T-helper 22 cell (primary cell): ENCODE results near the gene LGI2.
"Not testable (repeated sequence)": the region's sequence is repeated elsewhere in the genome, so short reads cannot be mapped to it uniquely, and the experiment has no call there.

ENCODE experiments used
- DNase-seq: peaks from one replicate; pipeline ENCODE4 v3.0.0-alpha.2; 2020; ENCODE audit warnings: low read depth

The LGI2 gene, protein sequence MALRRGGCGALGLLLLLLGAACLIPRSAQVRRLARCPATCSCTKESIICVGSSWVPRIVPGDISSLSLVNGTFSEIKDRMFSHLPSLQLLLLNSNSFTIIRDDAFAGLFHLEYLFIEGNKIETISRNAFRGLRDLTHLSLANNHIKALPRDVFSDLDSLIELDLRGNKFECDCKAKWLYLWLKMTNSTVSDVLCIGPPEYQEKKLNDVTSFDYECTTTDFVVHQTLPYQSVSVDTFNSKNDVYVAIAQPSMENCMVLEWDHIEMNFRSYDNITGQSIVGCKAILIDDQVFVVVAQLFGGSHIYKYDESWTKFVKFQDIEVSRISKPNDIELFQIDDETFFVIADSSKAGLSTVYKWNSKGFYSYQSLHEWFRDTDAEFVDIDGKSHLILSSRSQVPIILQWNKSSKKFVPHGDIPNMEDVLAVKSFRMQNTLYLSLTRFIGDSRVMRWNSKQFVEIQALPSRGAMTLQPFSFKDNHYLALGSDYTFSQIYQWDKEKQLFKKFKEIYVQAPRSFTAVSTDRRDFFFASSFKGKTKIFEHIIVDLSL

DNA sequence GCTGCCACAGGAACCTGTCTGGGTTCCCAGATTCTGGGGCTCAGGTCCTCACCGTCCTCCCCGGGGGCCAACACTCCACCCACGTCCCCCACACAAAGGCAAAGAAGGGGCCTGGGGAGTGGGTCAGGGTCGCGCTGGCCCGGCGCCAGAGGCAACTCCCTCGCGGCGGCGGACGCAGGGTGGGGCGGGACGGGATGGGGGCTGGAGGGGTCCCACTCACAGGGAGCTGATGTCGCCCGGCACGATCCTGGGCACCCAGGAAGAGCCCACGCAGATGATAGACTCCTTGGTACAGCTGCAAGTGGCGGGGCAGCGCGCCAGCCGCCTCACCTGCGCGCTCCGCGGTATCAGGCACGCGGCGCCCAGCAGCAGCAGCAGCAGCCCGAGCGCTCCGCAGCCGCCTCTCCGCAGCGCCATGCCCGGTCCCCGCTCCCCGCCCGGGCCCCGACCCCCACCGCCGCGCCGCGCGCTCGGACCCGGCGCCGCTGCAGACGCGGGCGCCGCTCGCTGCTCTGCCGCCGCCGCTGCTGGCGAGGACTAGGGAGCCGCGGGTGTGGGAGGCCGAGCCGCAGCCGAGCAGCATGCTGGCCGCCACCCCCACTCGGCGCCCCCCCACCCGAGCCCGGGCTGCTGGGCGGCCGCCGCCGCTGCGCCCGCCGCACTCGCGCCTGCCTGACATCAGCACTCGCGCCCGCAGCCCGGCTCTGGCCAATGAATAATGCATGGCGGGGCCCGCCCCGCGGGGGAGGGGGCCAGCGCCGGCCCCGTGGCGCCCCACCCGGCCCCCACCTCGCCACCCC lies at the start of gene LGI2:
LGI2 (minus strand) TSS at position 670 of the 800 bp plus-strand sequence; CDS start at position 417, 253 bp downstream.
- DNase-seq: no peak

DNA sequence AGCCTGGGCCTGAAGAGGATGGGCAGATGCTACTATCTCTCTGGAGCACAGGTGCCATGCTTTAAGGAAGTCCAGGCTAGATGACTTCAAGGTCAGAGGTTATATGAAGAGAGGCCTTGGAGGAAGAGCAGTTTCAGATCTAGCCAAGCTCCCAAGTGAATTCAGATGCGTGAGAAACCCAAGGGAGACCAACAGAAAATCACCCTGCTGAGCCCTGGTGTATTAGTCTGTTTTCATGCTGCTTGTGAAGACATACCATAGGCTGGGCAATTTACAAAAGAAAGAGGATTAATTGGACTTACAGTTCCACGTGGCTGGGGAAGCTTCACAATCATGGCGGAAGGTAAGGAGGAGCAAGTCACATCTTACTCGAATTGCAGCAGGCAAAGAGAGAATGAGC lies 47.8 kb upstream of the LGI2 start:
- no peak for DNase-seq

DNA sequence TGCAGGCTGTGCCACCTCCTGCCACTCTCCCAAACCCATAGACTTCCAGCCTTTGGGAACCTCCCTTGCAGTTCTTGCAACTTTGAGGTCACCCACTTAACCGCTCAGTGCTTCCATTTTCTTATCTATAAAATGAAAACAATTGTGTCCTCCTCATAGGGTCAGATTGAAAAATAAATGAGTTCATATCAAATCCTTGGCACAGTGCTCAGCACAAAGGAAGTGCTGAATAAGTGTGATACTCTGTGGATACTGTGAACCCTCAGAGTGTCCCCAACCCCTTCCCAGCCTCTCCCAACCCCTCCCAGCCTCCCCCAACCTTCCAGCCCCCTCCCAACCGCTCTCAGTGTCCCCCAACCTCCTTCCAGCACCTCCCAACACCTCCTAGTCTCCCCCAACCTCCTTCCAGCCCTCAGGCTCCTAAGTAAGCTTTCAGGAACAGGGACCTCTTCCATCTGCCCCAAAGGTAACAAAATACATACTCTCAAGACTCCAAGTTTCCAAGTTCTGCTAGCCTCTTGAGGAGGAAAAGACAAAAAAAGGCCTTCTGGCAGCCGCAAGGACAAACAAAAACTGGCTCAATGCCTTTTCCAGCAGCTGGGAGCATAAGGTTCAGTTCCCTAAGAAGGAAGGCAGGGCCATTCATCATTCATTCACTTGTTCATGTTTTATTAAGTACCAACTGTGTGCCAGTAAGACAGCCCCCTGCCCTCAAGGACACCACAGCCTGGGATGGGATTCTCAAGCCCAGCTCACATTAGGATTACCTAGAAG lies 46.1 kb upstream of the LGI2 start:
- DNase-seq: no peak

DNA sequence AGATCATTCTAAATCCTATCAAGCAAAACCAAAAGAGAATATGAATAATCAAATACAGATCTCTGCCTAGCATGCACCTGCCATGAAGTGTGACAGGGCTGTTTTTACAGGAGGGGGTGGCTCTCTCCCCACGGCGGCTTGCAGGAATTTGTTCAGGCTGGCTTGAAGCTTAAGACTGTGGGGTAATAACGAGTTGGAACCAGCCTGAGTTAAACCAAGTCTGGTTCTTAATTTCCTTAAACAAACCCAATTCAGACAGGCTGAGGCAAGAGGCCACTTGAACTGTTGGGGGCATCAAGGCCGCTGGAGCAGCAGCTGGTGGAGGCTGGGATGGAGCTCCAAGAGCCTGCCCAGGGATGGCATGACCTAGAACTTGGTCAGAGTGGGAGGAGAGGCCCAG lies 45.1 kb upstream of the LGI2 start:
- DNase-seq: no peak

DNA sequence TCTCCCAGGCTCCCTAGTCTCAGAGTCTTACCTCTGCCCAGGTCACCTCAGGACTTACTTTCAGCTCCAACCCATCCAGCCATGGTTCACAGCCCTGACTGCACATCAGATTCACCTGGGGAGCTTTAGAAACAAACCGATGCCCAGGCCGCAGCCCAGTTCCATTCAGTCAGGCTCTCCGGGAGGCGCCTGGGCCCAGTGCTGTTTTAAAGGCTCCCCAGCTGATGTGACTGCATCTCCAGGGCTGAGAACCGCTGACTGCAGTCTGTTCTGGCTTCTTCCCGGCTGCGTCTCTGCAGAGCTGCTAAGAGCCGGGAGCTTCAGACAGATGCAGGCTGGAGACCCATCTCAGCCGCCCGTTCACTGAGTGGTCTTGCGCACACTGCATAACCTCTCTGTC lies 44.4 kb upstream of the LGI2 start:
- no peak for DNase-seq

DNA sequence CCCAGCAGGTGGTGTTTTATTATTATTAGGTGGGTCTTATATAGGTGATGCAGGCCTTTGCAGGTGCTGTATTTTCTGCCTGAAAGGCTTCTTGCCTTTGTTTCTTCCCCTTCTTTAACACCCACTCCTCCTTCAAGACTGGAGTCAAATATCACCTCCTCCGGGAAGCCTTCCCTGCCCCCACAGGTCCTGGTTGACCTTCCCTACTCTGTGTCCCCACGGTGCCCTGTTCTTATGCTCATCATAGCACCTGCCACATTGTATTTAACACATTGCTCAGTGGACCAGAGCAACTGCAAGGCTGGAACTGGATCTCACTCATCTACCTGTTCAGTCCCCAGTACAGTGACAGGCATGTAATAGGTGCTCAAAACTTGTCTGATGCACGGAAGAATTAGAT lies 39.8 kb upstream of the LGI2 start:
- no peak for DNase-seq

DNA sequence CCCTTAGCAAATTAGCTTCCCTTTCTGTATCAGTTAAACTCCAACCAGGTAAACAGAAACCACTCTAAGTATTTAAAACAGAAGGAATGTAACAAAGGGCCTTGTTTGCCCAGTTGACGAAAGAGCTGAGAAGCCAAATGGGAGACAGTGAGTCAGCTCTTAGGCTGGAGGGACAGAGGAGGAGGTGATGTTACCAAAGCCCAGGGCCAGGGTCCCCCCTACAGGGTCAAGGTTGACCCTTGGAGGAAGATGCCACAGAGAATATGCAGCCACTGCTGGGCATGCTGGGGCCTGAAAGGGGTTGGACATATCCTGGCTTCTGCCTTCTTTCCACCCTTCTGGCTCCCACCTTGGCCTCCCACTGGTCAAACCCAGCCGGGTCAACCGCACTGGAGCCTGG lies 38.3 kb upstream of the LGI2 start:
- no peak for DNase-seq

DNA sequence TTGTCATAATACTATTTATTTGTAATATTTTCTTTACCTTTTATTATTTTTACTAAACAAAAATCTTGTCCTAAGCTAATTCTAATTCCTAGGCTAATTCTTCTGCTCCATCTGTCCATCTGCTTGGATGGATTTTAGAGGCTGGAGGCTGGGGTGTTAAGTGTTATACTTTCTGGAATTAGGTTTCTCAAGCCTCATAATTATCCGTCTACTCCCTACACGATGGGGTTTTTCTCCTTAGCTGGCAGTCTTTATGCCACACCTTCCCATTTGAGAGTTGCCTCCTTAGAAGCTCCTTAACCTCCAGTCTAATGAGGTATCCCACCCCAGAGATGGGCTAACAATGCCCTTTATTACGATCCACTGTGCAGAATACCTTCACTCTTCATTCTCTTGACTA lies 37.6 kb upstream of the LGI2 start:
- DNase-seq: no peak

DNA sequence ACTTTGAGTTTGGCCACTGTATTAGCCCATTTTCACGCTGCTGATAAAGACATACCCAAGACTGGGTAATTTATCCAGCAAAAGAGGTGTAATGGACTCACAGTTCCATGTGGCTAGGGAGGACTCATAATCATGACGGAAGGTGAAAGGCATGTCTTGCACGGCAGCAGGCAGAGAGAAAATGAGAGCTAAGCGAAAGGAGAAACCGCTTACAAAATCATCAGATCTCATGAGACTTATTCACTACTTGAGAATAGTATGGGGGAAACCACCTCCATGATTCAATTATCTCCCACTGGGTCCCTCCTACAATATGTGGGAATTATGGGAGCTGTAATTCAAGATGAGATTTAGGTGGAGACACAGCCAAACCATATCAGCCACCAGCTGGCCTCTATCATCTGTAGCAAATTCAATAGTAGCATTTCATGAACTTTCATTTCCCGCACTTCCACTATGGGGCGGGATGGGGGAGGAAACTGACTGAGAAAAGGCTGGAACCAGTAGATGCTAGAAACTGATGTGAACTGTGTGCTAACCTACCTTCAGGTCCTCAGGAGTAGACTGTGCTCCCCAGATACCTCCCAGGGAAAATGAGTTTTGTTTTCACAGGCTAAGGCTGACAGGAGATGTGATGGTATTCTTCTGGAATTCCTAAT lies 35.3 kb upstream of the LGI2 start:
- DNase-seq: no peak

DNA sequence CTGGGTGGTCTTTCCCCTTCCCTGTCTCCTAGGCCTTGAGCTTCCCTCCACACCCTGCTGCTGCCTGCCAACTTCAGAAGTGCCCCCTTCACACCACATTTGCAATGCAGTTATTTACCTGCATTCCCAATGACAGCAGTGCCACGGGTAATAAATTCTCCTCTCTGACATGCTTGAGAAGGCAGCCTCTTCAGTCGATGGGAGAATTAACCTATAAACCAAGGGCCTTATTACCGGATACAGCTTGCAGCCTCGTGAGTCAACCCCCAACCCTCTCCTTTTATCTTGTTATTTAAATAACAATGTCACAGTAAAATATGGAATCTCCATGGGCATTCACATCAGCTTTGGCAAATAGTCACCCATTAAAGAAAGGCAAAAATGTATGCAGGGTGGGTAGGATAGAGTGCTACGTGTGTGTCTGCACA lies 34.7 kb upstream of the LGI2 start:
- no peak for DNase-seq

DNA sequence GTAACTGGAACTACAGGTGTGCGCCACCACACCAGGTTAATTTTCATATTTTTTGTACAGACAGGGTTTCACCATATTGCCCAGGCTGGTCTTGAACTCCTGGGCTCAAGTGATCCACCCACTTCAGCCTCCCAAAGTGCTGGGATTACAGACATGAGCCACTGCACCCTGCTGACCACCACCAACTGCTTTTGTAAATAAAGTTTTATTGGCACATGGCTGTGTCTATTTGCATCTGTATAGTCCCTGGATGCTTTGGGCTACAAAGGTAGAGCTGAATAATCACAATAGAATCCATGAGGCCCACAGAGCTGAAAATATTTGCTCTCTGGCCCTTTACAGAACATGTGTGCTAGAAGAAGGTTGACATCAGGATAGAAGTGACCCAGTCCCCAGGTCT lies 33.7 kb upstream of the LGI2 start:
- not testable (repeated sequence) for DNase-seq

DNA sequence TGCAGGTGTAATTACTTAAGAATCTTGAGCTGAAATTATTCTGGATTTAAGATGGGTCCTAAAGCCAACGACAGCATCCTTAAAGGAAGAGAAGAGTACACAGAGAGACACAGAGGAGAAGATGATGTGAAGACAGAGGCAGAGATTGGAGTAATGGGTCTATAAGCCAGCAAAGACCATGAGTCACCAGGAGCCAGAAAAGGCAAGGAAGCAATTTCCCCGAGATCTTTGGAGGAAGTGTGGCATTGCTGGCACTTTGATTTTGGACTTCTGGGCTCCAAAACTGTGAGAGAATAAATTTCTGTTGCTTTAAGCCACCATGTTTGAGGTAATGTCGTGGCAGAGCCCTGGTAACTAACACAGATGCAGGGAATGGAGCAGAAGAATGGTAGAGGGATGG lies 32.4 kb upstream of the LGI2 start:
- no peak for DNase-seq

DNA sequence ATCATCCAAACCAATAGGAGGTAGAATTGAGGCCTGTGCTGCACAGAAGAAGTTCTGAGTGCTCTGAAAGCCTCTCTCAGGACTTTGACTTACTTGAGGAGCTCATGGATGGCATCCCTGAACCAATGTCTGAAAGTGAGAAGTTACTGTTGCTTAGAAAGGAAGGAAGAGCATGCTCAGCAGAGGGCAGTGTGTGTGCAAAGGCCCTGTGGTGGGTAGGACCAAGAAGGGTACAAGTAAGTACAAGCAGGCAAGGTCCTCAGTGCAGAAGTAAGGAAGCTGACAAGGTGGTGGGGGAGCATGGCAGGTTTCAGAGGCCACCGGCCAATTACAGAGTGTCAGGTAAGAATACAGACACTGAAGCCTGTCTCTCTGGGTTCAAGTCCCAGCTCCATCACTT lies 31.4 kb upstream of the LGI2 start:
- no peak for DNase-seq

DNA sequence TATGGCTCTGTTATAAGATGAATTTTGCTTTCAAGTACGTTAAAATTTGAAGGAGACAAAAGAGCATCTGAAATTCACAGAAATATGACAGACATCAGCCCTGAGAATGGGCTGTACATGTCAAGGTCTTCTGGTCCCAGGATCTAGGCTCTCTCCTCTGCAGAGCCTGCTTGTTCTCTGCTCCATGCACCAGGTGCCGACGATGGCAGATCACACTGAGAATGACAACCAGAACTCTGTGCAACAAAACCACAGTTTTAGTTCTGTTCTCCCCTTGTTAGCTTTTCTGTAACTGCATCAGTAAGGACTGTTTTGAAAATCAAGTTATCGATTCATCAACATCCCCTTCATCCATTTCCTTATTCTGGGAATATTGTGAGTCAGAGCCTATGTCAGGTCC lies 30.9 kb upstream of the LGI2 start:
- DNase-seq: no peak

DNA sequence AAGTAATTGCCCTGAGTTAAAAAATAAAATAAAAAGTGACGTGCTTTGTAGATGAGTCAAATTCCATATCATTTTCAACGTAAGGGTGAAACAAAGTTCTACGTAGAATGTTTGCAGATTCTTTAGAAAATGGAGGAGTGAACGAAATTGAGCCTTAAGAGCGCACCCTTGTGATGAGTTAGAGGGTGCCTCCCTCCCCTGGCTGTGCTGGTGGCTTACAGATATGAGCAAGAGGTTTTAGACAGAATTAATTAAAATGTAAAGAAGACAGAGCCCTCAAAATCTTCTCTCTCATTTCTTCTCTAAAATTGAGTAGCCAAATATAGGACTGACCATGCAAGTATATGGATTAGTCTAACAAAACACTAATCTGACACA lies 30.2 kb upstream of the LGI2 start:
- no peak for DNase-seq

DNA sequence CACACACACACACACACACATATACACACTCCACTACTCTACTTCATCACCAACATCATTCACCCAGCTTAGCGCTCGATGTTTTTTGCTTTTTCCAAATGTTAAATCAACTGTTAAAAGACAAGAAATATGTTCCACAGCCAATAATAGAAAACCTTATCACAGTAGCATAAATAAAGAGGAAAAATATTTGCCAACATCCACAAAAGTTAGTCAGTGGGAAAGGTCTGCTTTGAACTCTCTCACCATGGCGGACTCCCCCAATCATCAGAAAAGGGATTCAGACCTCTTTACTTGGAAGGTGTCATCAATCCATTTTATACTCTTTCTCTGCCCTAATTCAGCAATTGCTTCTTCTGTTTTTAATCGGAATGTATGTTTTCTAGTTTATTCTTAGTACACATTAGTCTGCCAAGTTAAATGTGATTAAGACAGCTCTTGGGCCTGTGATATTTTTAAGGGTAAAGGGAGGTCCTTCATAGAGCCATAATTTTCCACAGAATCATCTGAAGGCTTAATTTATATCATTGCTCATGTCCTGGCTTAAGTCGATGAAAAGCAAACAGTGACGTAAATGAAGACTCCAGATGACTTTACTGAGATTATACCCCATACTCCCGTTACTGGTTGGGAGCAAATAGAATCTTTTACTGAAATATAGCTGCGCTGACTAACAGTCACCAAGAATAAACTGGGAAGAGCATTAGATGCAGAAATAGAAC lies 29.7 kb upstream of the LGI2 start:
- DNase-seq: no peak

DNA sequence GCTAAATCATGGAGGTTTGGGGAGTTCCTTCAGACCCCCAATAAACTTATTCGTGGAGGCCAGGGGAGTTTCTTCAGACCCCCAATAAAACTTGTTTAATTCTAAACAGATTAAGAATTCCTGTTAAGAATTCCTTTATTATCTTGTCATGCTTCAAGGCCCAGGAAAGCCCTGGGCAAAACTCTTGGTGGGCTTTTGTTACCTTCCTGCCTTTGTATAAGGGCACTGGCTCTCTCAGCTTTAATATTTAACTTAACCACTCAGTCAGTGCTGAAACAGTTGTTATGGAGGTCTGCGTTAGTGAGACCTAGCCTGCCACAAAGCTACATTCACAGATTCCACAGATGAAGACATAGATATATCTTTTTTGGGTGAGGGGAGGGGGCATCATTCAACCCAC lies 29.0 kb upstream of the LGI2 start:
- no peak for DNase-seq

DNA sequence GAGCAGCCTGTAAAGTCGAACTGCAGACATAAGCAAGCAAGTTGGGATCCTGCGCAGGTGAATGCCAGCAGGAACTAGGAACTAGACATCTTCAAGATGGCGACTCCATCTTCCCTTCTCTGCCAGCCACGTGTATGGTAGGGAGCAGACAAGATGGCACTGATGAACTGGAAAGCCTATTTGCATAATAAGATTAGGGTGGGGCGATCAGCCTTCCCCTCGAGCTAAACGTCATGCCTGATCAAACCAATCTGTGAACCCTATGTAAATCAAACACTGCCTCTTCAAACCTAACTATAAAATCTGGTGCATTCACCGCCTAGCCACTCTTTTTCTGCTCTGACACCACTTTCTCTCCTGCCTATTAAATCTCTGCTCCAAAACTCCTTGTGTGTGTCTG lies 28.1 kb upstream of the LGI2 start:
- DNase-seq: no peak

DNA sequence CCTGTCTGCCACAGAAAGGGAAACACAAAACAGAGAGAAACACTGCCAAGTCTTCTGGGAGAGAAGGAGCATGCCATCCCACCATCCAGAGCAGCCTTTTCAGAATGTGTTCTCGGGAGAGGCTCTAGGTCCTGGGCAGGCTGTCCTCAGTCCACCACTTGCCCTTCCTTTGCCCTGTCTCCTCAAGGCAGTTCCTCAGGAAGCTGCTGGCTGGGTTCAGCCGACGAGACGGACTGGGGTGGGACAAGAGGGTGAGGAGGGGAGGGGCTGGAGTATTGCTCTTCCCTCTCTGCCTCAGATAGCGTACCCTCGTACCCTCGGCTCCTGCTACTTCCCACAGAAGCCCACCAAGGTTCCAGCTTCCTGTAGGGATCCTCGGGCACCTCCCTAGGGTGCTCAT lies 26.6 kb upstream of the LGI2 start:
- no peak for DNase-seq

DNA sequence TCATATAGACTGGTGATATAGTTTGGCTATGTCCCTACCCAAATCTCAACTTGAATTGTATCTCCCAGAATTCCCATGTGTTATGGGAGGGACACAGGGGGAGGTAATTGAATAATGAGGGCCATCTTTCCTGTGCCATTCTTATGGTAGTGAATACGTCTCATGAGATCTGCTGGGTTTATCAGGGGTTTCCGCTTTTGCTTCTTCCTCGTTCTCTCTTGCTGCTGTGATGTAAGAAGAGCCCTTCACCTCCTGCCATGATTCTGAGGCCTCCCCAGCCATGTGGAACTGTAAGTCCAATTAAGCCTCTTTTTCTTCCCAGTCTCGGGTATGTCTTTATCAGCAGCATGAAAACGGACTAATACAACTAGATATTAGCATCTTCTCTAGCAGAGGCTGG lies 21.3 kb upstream of the LGI2 start:
- not testable (repeated sequence) for DNase-seq

DNA sequence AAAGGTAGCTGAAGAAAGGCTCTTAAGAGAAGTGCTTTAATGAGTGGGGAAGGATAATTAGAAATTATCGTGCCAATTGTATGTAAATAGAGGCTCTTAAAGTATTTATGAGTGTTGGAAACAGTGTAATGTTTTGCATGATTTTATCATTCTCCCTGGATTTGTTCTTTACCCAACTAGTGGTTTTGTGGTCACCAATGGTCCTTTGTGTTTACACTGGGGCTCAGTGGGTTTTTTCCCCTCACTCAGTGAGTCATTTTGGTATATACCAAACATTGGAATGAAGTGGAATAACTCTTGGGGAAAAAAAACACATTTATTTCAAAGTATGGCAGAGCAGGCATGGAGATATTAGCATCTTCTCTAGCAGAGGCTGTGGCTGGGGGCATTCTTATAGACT lies 20.8 kb upstream of the LGI2 start:
- DNase-seq: no peak
